ENCODE measurements around the gene PLD5. TPM values are rescaled to one million over a fixed set of nuclear protein-coding genes. Genes with fewer than 3 reads are reported as not detected.

PLD5 gene
- total RNA-seq, 1 donor from 2014 or later: 6.6 TPM

- intact Hi-C loops (cut with DNase I): no loop called here
Observed at GRCh38 chr1:242203262-242203661, 321.2 kb downstream of the PLD5 start.

GRCh38 chr1:242201090-242201489 lies 323.4 kb downstream of the PLD5 start:
- H3K4me1 ChIP-seq: no peaks in the 10 kb centered on the region
- H3K36me3 ChIP-seq: peaks cover 0 to 4% of the 10 kb centered on the region in 2 donors
- intact Hi-C loops (cut with DNase I): no loop called here
- no peak for DNase-seq (ENCODE audit: low spot score in 2 of 2)
- TF ChIP-seq CTCF (IDR thresholded peaks at IDR 0.05): no peak
- no peak overlapping the region for H3K27ac ChIP-seq
- H3K9me3 ChIP-seq: no peaks in the 10 kb centered on the region
- no peak overlapping the region for H3K4me3 ChIP-seq
- no peaks in the 10 kb centered on the region for H3K27me3 ChIP-seq

More at GRCh38 chr1:242203262-242203661, 321.2 kb downstream of the PLD5 start:
- peaks cover 0 to 5% of the 10 kb centered on the region in 2 donors for H3K4me1 ChIP-seq
- H3K27me3 ChIP-seq: no peaks in the 10 kb centered on the region
- no peak overlapping the region for H3K4me3 ChIP-seq
- H3K36me3 ChIP-seq: peaks cover 0 to 4% of the 10 kb centered on the region in 2 donors
- no peaks in the 10 kb centered on the region for H3K9me3 ChIP-seq
- TF ChIP-seq CTCF (IDR thresholded peaks at IDR 0.05): no peak
- H3K27ac ChIP-seq: no peak overlapping the region
- DNase-seq (ENCODE audit: low spot score in 2 of 2): no peak

DNA sequence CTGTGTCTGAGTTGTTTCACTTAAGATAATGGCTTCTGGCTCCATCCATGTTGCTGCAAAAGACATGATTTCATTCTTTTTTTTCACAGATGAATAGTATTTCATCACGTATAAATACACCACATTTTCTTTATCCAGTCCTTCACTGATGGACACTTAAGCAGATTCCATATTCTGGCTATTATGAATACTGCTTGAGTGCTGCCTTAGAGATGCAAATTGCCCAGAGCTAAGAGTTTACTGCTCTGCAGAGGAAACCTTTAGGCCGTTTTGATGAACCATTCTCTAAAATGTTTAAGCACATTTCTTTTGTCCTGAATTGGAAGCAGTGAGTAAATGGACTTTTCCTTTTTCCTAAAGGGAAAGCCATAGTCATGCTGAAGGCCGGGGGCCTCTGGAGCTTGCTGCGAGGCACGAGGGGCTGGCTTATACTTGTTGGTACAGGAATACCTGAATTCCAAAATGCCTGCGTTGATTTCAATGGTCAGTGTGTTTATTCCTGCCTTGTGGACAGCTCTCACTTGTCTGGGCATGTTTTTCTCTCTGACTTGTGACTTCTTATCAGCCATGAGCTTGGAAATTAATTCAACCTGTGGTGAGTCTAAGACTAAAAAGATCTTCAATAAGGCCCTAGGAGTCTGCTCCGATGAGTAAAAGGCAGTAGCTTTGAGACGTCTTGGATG lies 324.6 kb downstream of the PLD5 start:
- Histone ChIP-seq H3K9me3 (no peaks in the 10 kb centered on the region), H3K4me3 (no peak overlapping the region), H3K27ac (no peak overlapping the region), H3K4me1 (no peaks in the 10 kb centered on the region), H3K36me3 (peaks cover 0 to 4% of the 10 kb centered on the region in 2 donors), H3K27me3 (no peaks in the 10 kb centered on the region)
- no peak for TF ChIP-seq CTCF (IDR thresholded peaks at IDR 0.05)
- intact Hi-C loops (cut with DNase I): no loop called here
- DNase-seq (ENCODE audit: low spot score in 2 of 2): no peak

DNA sequence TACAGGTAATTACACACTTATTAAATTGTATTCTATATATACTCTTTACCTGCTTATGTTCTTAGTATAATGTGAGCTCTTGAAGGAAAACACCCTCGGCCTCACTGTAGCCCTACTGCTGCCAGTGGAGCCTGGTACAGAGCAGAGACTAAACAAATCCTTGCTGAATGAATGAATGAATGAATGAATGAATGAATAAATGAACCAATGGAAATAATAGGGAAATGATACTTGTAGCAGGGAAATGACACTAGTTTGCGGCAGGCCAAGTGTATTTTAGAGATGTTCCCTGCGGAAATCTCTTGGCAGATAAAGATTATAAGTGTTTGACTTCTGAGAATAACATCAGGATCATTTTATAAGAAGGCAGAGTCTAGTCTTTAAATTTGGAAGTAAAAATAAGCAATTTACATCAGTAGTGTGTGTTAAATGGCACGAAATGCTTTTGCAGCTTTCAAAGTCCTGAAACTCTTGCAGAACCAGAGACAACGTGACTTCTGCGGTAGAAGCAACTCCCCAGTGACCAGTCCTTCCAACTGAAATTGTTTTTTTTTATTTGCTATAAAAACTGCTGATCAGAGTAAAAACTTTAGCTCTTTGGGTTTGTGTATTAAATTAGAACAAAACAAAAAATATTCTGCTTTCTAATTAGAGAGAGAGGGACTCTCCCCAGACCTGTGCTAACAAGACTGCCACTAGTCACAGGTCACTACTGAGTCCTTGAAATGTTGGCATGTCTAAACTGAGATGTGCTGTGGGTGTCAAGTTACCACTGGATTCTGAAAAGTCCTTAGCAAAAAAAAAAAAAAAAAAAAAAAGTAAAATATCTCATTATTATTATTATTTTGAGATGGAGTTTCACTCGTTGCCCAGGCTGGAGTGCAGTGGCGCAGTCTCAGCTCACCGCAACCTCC lies 326.3 kb downstream of the PLD5 start:
- H3K27me3 ChIP-seq: no peaks in the 10 kb centered on the region
- no peak for TF ChIP-seq CTCF (IDR thresholded peaks at IDR 0.05)
- no peak for DNase-seq (ENCODE audit: low spot score in 2 of 2)
- no peak overlapping the region for H3K27ac ChIP-seq
- peaks cover 0 to 4% of the 10 kb centered on the region in 2 donors for H3K36me3 ChIP-seq
- intact Hi-C loops (cut with DNase I): no loop called here
- H3K9me3 ChIP-seq: no peaks in the 10 kb centered on the region
- no peaks in the 10 kb centered on the region for H3K4me1 ChIP-seq
- no peak overlapping the region for H3K4me3 ChIP-seq

GRCh38 chr1:242196914-242197313 lies 327.6 kb downstream of the PLD5 start:
- intact Hi-C loops (cut with DNase I): no loop called here
- no peak for DNase-seq (ENCODE audit: low spot score in 2 of 2)
- Histone ChIP-seq H3K27me3 (no peaks in the 10 kb centered on the region), H3K27ac (no peak overlapping the region), H3K4me1 (no peaks in the 10 kb centered on the region), H3K36me3 (peaks cover 0 to 4% of the 10 kb centered on the region in 2 donors), H3K4me3 (no peak overlapping the region), H3K9me3 (no peaks in the 10 kb centered on the region)
- TF ChIP-seq CTCF (IDR thresholded peaks at IDR 0.05): no peak
